Cardiac septum (tissue), 1 donor: ENCODE measurements around the gene MYH6. TPM values are rescaled to one million over a fixed set of nuclear protein-coding genes. Genes with fewer than 3 reads are reported as not detected.
A peak's percentile ranks its signal among the peaks of the same experiment; 100 is the strongest.
"Not testable (repeated sequence)": the region's sequence is repeated elsewhere in the genome, so short reads cannot be mapped to it uniquely, and the experiment has no call there.

Experiments used
- DNase-seq: peaks from one replicate; pipeline ENCODE4 v3.0.0-alpha.2; 2020; ENCODE audit warnings: low spot score
- intact Hi-C: fragments of 100-400 bp; cut with DNase I; formaldehyde crosslinking; loops from one replicate; pipeline ENCODE4 v1.14.0; 2022
- total RNA-seq: library from RNA; stranded (reverse); fragmentation: NEBNext Ultra II Directional; extraction: Animal tissue kit (Norgen Biotek cat#: 25700); gene quantifications from one replicate; pipeline ENCODE4 v1.2.1, GENCODE V29; 2021
- donor health status: DM: no; HTN: no; CAD: no.

MYH6 gene
- total RNA-seq, 1 donor from 2014 or later = 170 TPM

GRCh38 chr14:23402296-23403138 is 5.6 kb downstream of the MYH6 start:
- no peak for DNase-seq
- intact Hi-C loops = no loop called here

DNA sequence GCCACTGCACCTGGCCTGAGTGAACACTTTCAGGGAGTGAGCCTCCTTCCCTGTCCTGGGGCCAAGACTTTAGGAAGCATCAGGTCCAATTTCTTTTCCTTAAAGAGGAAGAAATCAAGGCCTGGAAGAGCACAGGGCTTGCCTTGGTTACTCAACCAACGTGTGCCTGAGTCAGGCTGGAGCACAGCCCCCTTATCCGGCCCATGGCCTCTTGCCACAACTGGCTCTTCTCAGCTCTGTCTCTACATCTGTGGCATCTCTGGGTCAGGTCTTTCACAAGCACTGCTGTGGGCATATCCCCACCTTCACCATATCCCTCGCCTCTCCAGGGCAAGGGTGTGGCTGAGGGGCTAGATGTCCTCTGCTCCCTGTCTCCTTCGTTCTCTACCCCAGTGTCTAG is 6.8 kb downstream of the MYH6 start:
- intact Hi-C loops = no loop called here
- DNase-seq = no peak

DNA sequence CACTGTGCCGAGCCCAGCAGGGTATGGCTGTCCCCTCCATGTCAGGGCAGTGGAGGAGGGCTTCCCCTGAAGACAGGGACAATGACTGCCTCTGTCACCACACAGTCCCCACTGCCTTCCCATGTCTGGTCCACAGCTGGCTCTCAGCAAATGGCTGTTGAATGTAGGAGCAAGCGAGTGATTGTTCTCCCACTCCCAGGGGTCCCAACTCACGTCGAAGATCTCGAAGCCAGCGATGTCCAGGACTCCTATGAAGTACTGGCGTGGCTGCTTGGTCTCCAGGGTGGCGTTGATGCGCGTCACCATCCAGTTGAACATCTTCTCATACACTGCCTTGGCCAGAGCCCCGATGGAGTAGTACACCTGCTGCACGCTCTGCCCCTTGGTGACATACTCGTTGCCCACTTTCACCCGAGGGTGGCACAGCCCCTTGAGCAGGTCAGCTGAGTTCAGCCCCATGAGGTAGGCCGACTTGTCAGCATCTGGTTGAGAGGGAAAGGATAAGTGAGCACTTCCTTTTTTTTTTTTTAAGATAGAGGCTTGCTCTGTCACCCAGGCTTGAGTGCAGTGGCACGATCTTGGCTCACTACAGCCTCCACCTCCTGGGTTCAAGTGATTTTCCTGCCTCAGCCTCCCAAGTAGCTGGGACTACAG is 7.5 kb downstream of the MYH6 start:
- DNase-seq = peak; percentile 75
- intact Hi-C loops = not testable (repeated sequence)

DNA sequence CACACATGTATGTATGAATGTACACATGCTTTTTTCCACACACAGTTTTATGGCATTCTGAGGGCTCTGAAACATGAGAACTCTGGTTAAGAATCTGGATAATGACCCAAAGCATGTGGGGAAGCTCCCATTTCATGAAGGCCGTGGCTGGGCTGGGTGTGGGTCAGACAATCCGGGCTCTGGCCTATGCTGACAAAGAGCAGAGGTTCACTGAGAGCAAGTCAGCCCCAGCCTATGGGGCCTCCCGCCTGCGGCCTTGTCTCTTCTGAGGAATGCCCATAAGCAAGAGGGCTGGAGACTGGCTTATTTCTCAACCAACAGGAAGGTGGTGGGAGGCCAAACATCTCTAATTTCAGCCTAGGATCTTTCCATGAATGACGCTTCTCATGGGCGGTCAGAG is 8.5 kb downstream of the MYH6 start:
- DNase-seq = no peak
- intact Hi-C loops = no loop called here

DNA sequence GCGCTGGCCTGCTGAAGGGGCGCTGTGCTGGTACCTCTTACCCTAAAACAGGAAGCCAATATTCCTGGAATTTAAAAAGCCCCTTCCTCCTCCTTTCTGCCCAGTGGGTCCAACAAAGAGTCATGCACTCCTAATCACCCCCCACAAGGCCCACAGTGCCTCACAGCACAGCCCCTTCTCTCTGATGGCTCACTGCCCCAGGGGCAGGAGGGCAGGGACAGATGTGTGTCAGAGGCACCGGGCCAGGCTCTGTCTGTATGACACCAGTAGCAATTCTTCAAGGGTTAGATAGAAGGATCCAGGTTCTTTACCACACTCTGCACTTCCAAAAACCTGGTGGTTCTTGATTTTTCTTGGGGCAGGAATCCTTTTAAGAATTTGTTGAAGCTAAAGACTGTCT is 8.9 kb downstream of the MYH6 start:
- DNase-seq = no peak
- intact Hi-C loops = no loop called here

DNA sequence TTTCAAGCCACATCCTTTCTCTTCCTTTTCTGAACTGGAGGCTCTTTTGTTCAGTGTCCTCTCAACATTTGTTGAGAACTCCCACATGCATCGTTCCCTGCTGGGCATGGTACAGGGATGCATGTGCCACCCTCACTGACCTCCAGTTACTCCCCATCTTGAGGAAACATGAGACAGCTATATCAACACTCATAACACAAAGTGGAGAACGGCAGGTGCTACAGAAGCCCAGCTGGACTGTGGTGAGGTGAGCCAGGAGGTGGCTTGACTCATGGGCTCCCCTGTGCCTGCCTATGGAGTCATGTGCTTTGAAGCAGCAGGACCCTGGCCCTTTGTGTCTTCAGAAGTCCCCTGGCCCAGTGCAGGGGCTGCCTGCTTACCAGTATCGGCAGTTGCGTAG is 9.7 kb downstream of the MYH6 start:
- no peak for DNase-seq
- intact Hi-C loops = no loop called here

- intact Hi-C loops = no loop called here
- no peak for DNase-seq
Observed at GRCh38 chr14:23396781-23397407, 11.2 kb downstream of the MYH6 start.

DNA sequence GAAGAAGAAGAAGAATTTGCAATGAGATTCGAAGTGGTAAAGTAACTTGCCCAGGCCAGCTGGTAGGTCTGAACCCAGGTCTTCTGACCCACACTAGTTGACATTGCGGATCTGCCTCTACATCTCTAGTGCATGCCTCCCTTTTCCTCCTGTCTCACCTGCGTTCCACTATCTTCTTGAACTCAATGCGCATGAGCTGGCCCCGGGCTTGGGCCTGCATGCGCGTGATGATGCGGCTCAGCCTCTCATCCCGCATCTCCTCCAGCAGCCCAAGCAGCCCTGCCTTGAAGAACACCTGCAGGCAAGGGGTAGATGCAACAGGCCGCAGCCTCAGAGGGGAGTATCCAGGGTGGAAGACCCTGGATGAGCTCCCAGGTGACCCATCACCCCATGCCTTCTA is 11.9 kb downstream of the MYH6 start:
- intact Hi-C loops = no loop called here
- DNase-seq = no peak

- no peak for DNase-seq
- intact Hi-C loops = no loop called here
Observed at GRCh38 chr14:23392613-23393012, 15.5 kb downstream of the MYH6 start.

- DNase-seq, intact Hi-C loops: not testable (repeated sequence)
Observed at GRCh38 chr14:23389871-23390270, 18.2 kb downstream of the MYH6 start.

- no peak for DNase-seq
- intact Hi-C loops = no loop called here
Observed at GRCh38 chr14:23389396-23389795, 18.7 kb downstream of the MYH6 start.

GRCh38 chr14:23388996-23389395 is 19.1 kb downstream of the MYH6 start:
- intact Hi-C loops = no loop called here
- no peak for DNase-seq

- intact Hi-C loops = no loop called here
- DNase-seq = no peak
Observed at GRCh38 chr14:23387916-23388882, 19.9 kb downstream of the MYH6 start.

- intact Hi-C loops = no loop called here
- no peak for DNase-seq
Observed at GRCh38 chr14:23386999-23387398, 21.1 kb downstream of the MYH6 start.

GRCh38 chr14:23386266-23386657 is 21.8 kb downstream of the MYH6 start:
- intact Hi-C loops, DNase-seq: not testable (repeated sequence)

DNA sequence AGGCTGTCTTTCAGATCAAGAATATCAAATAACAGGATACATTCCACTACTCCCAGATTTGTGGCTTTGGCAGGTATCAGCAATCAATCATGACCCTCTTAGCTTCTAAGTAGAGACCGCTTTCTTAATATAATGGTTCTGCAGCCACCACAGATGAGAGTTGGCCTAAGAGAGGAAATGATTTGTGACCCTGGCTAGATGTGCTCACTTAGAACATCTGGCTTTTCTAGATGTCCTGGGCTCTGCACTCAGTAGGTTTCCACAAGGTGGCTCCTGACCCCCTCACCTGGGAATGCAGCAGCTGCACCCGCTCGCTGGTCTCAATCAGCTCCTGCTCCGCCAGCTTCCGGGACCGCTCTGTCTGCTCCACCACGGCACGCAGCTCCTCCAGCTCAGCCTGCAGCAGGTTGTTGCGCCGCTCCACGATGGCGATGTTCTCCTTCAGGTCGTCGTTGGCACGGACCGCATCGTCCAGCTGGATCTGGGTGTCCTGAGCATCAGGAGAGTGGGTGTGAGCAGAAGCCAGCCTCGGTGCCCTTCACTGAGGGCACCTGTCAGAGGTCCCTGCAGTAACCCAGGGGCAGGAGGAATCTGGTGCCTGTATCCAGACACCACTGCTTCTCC is 22.3 kb downstream of the MYH6 start:
- intact Hi-C loops = no loop called here
- no peak for DNase-seq

GRCh38 chr14:23385244-23385641 is 22.8 kb downstream of the MYH6 start:
- intact Hi-C loops = no loop called here
- no peak for DNase-seq

- intact Hi-C loops = no loop called here
- no peak for DNase-seq
Observed at GRCh38 chr14:23384364-23385080, 23.6 kb downstream of the MYH6 start.
